GM23338 (cell line): ENCODE results near the gene SH3RF3.

Experiments used
- CREB1 ChIP-seq: fragments of 250-450 bp; sonication (Bioruptor Pico); IDR thresholded peaks from 2 replicates; pipeline ENCODE4 v1.5.0; 2020; ENCODE audit warnings: low read depth, mild to moderate bottlenecking, moderate library complexity
- EZH2 ChIP-seq: fragments of 200-600 bp; sonication (generic); IDR thresholded peaks from one replicate; pipeline ENCODE4 v1.8.0; 2017; ENCODE audit warnings: antibody characterized with exemption, mild to moderate bottlenecking, low read depth; ENCODE audit not compliant: unreplicated experiment
- EZH2phosphoT487 ChIP-seq: fragments of 200-600 bp; sonication (generic); IDR thresholded peaks from one replicate; pipeline ENCODE4 v1.8.1; 2018; ENCODE audit warnings: antibody characterized with exemption; ENCODE audit not compliant: unreplicated experiment
- JUNB ChIP-seq: IDR thresholded peaks from one replicate; pipeline ENCODE4 v1.6.1; 2016; ENCODE audit warnings: antibody characterized with exemption; ENCODE audit not compliant: unreplicated experiment
- NANOG ChIP-seq: IDR thresholded peaks from 2 replicates; pipeline ENCODE4 v1.6.1; 2016; ENCODE audit warnings: antibody characterized with exemption, borderline replicate concordance
- POLR2AphosphoS5 ChIP-seq: IDR thresholded peaks from 2 replicates; pipeline ENCODE4 v1.6.1; 2016; ENCODE audit warnings: antibody characterized with exemption, low read depth
- REST ChIP-seq: IDR thresholded peaks from one replicate; pipeline ENCODE4 v1.6.1; 2018; ENCODE audit warnings: antibody characterized with exemption; ENCODE audit not compliant: unreplicated experiment
- STAT1 ChIP-seq: IDR thresholded peaks from one replicate; pipeline ENCODE4 v1.6.1; 2016; ENCODE audit warnings: antibody characterized with exemption; ENCODE audit not compliant: unreplicated experiment
- ZNF114 ChIP-seq: fragments of 250-450 bp; sonication (Bioruptor Pico); IDR thresholded peaks from 2 replicates; pipeline ENCODE4 v1.5.0; 2020; ENCODE audit warnings: mild to moderate bottlenecking, moderate library complexity
- ZNF331 ChIP-seq: fragments of 250-450 bp; sonication (Bioruptor Pico); IDR thresholded peaks from 2 replicates; pipeline ENCODE4 v1.5.0; 2020; ENCODE audit warnings: low read depth, mild to moderate bottlenecking, moderate library complexity
- ZNF462 ChIP-seq: fragments of 250-450 bp; sonication (Bioruptor Pico); IDR thresholded peaks from 2 replicates; pipeline ENCODE4 v1.5.0; 2020; ENCODE audit warnings: mild to moderate bottlenecking, moderate library complexity
- TF ChIP-seq, protein P1 (sequence below), 2 experiments: fragments of 200-600 bp in 1 of 2; sonication (generic) in 1 of 2; conservative IDR thresholded peaks; 2 replicates each; pipeline versions ENCODE4 v1.5.1 to v1.6.1; 2016 to 2017; ENCODE audit warnings: antibody characterized with exemption in 2 of 2, low read depth in 2 of 2, mild to moderate bottlenecking in 2 of 2, moderate library complexity in 1 of 2
- TF ChIP-seq, protein P2 (sequence below): IDR thresholded peaks from 2 replicates; pipeline ENCODE4 v1.6.1; 2016; ENCODE audit warnings: antibody characterized with exemption

- TF ChIP-seq, protein P1, sequence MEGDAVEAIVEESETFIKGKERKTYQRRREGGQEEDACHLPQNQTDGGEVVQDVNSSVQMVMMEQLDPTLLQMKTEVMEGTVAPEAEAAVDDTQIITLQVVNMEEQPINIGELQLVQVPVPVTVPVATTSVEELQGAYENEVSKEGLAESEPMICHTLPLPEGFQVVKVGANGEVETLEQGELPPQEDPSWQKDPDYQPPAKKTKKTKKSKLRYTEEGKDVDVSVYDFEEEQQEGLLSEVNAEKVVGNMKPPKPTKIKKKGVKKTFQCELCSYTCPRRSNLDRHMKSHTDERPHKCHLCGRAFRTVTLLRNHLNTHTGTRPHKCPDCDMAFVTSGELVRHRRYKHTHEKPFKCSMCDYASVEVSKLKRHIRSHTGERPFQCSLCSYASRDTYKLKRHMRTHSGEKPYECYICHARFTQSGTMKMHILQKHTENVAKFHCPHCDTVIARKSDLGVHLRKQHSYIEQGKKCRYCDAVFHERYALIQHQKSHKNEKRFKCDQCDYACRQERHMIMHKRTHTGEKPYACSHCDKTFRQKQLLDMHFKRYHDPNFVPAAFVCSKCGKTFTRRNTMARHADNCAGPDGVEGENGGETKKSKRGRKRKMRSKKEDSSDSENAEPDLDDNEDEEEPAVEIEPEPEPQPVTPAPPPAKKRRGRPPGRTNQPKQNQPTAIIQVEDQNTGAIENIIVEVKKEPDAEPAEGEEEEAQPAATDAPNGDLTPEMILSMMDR (conservative IDR thresholded peaks at IDR 0.05; ENCODE audit: low read depth in 2 of 2), result no peak; a peak in 1 of 4 replicates
- no peak for TF ChIP-seq POLR2AphosphoS5
- TF ChIP-seq EZH2, result no peak
- no peak for TF ChIP-seq EZH2phosphoT487
- TF ChIP-seq JUNB, result no peak
- no peak for TF ChIP-seq CREB1 (CRISPR knock-in tag)
- no peak for TF ChIP-seq ZNF331
- no peak for TF ChIP-seq REST
- TF ChIP-seq, protein P2, sequence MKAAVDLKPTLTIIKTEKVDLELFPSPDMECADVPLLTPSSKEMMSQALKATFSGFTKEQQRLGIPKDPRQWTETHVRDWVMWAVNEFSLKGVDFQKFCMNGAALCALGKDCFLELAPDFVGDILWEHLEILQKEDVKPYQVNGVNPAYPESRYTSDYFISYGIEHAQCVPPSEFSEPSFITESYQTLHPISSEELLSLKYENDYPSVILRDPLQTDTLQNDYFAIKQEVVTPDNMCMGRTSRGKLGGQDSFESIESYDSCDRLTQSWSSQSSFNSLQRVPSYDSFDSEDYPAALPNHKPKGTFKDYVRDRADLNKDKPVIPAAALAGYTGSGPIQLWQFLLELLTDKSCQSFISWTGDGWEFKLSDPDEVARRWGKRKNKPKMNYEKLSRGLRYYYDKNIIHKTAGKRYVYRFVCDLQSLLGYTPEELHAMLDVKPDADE, result no peak
- TF ChIP-seq STAT1, result no peak
- no peak for TF ChIP-seq NANOG
- no peak for TF ChIP-seq ZNF114 (CRISPR knock-in tag)
- no peak for TF ChIP-seq ZNF462
These were observed 220.8 kb downstream of the SH3RF3 start for GRCh38 chr2:109349503-109350465.
